IPS-18a (cell line): ENCODE measurements around the gene CDRT15.

Source experiments
- H3K27ac ChIP-seq: one replicate; pipeline ENCODE4 v1.5.1; 2013; ENCODE audit warnings: low read length
- H3K27me3 ChIP-seq: one replicate; pipeline ENCODE4 v1.6.1; 2013; ENCODE audit warnings: mild to moderate bottlenecking, low read length; ENCODE audit not compliant: control insufficient read depth, insufficient read depth
- H3K36me3 ChIP-seq: one replicate; pipeline ENCODE4 v1.6.1; 2013; ENCODE audit warnings: low read depth, low read length; ENCODE audit not compliant: control insufficient read depth
- H3K4me1 ChIP-seq: one replicate; pipeline ENCODE4 v1.6.1; 2013; ENCODE audit warnings: low read depth, low read length; ENCODE audit not compliant: control insufficient read depth
- H3K4me3 ChIP-seq: one replicate; pipeline ENCODE4 v1.5.1; 2013; ENCODE audit warnings: low read length
- H3K9ac ChIP-seq: one replicate; pipeline ENCODE4 v1.6.1; 2013; ENCODE audit warnings: mild to moderate bottlenecking, low read length, moderate library complexity
- H3K9me3 ChIP-seq: one replicate; pipeline ENCODE4 v1.6.1; 2013; ENCODE audit warnings: low read depth, low read length; ENCODE audit not compliant: control insufficient read depth

CDRT15 gene

GRCh38 chr17:14206891-14207290 lies 29.8 kb downstream of the CDRT15 start:
- Histone ChIP-seq H3K27ac (no peak overlapping the region), H3K4me1 (no peaks in the 10 kb centered on the region), H3K4me3 (no peak overlapping the region), H3K36me3 (peaks cover 3% of the 10 kb centered on the region), H3K9me3 (no peaks in the 10 kb centered on the region), H3K9ac (no peak overlapping the region), H3K27me3 (no peaks in the 10 kb centered on the region)

GRCh38 chr17:14205992-14206461 lies 30.6 kb downstream of the CDRT15 start:
- H3K9me3 ChIP-seq = no peaks in the 10 kb centered on the region
- no peak overlapping the region for H3K4me3 ChIP-seq
- no peak overlapping the region for H3K27ac ChIP-seq
- H3K4me1 ChIP-seq = no peaks in the 10 kb centered on the region
- no peak overlapping the region for H3K9ac ChIP-seq
- no peaks in the 10 kb centered on the region for H3K27me3 ChIP-seq
- H3K36me3 ChIP-seq = peaks cover 3% of the 10 kb centered on the region

GRCh38 chr17:14205380-14205779 lies 31.3 kb downstream of the CDRT15 start:
- Histone ChIP-seq H3K9ac (no peak overlapping the region), H3K4me1 (no peaks in the 10 kb centered on the region), H3K27ac (no peak overlapping the region), H3K9me3 (no peaks in the 10 kb centered on the region), H3K4me3 (no peak overlapping the region), H3K36me3 (peaks cover 3% of the 10 kb centered on the region), H3K27me3 (no peaks in the 10 kb centered on the region)

- Histone ChIP-seq H3K9me3 (no peaks in the 10 kb centered on the region), H3K4me1 (no peaks in the 10 kb centered on the region), H3K4me3 (no peak overlapping the region), H3K9ac (no peak overlapping the region), H3K27me3 (no peaks in the 10 kb centered on the region), H3K27ac (no peak overlapping the region), H3K36me3 (peaks cover 3% of the 10 kb centered on the region)
Observed at GRCh38 chr17:14204546-14204945, 32.1 kb downstream of the CDRT15 start.

- Histone ChIP-seq H3K36me3 (peaks cover 3% of the 10 kb centered on the region), H3K27me3 (no peaks in the 10 kb centered on the region), H3K27ac (no peak overlapping the region), H3K9ac (no peak overlapping the region), H3K9me3 (no peaks in the 10 kb centered on the region), H3K4me1 (no peaks in the 10 kb centered on the region), H3K4me3 (no peak overlapping the region)
Observed at GRCh38 chr17:14204084-14204483, 32.6 kb downstream of the CDRT15 start.

- no peak overlapping the region for H3K9ac ChIP-seq
- no peak overlapping the region for H3K4me3 ChIP-seq
- H3K27ac ChIP-seq = no peak overlapping the region
- H3K9me3 ChIP-seq = no peaks in the 10 kb centered on the region
- H3K36me3 ChIP-seq = peaks cover 3% of the 10 kb centered on the region
- H3K4me1 ChIP-seq = no peaks in the 10 kb centered on the region
- H3K27me3 ChIP-seq = no peaks in the 10 kb centered on the region
Observed at GRCh38 chr17:14203388-14203787, 33.3 kb downstream of the CDRT15 start.

- no peak overlapping the region for H3K9ac ChIP-seq
- H3K9me3 ChIP-seq = no peaks in the 10 kb centered on the region
- peaks cover 3% of the 10 kb centered on the region for H3K36me3 ChIP-seq
- no peaks in the 10 kb centered on the region for H3K27me3 ChIP-seq
- no peak overlapping the region for H3K4me3 ChIP-seq
- no peak overlapping the region for H3K27ac ChIP-seq
- H3K4me1 ChIP-seq = no peaks in the 10 kb centered on the region
Observed at GRCh38 chr17:14202388-14203166, 34.1 kb downstream of the CDRT15 start.

GRCh38 chr17:14201988-14202380 lies 34.7 kb downstream of the CDRT15 start:
- Histone ChIP-seq H3K4me3 (no peak overlapping the region), H3K9me3 (no peaks in the 10 kb centered on the region), H3K27ac (no peak overlapping the region), H3K4me1 (no peaks in the 10 kb centered on the region), H3K9ac (no peak overlapping the region), H3K27me3 (no peaks in the 10 kb centered on the region), H3K36me3 (no peaks in the 10 kb centered on the region)

- Histone ChIP-seq H3K9ac (no peak overlapping the region), H3K4me1 (no peaks in the 10 kb centered on the region), H3K27me3 (no peaks in the 10 kb centered on the region), H3K27ac (no peak overlapping the region), H3K36me3 (no peaks in the 10 kb centered on the region), H3K9me3 (no peaks in the 10 kb centered on the region), H3K4me3 (no peak overlapping the region)
Observed at GRCh38 chr17:14201021-14201987, 35.4 kb downstream of the CDRT15 start.

- H3K9ac ChIP-seq = no peak overlapping the region
- no peaks in the 10 kb centered on the region for H3K36me3 ChIP-seq
- H3K27me3 ChIP-seq = no peaks in the 10 kb centered on the region
Observed at GRCh38 chr17:14200354-14200753, 36.3 kb downstream of the CDRT15 start.

GRCh38 chr17:14199601-14200000 lies 37.1 kb downstream of the CDRT15 start:
- no peaks in the 10 kb centered on the region for H3K36me3 ChIP-seq
- H3K4me3 ChIP-seq = no peak overlapping the region
- H3K27ac ChIP-seq = no peak overlapping the region
- no peaks in the 10 kb centered on the region for H3K27me3 ChIP-seq
- H3K9me3 ChIP-seq = no peaks in the 10 kb centered on the region
- no peaks in the 10 kb centered on the region for H3K4me1 ChIP-seq
- H3K9ac ChIP-seq = no peak overlapping the region

More at GRCh38 chr17:14200354-14200753, 36.3 kb downstream of the CDRT15 start:
- H3K4me3 ChIP-seq = no peak overlapping the region
- no peaks in the 10 kb centered on the region for H3K9me3 ChIP-seq
- no peaks in the 10 kb centered on the region for H3K4me1 ChIP-seq
- no peak overlapping the region for H3K27ac ChIP-seq
